ENCODE data around the gene RBM41.

GRCh38 chrX:107076158-107076557 is 42.5 kb downstream of the RBM41 start:
- TF ChIP-seq, protein P1, sequence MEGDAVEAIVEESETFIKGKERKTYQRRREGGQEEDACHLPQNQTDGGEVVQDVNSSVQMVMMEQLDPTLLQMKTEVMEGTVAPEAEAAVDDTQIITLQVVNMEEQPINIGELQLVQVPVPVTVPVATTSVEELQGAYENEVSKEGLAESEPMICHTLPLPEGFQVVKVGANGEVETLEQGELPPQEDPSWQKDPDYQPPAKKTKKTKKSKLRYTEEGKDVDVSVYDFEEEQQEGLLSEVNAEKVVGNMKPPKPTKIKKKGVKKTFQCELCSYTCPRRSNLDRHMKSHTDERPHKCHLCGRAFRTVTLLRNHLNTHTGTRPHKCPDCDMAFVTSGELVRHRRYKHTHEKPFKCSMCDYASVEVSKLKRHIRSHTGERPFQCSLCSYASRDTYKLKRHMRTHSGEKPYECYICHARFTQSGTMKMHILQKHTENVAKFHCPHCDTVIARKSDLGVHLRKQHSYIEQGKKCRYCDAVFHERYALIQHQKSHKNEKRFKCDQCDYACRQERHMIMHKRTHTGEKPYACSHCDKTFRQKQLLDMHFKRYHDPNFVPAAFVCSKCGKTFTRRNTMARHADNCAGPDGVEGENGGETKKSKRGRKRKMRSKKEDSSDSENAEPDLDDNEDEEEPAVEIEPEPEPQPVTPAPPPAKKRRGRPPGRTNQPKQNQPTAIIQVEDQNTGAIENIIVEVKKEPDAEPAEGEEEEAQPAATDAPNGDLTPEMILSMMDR (conservative IDR thresholded peaks at IDR 0.05): no peak
- no peak for TF ChIP-seq EZH2 (IDR thresholded peaks at IDR 0.05; ENCODE audit: low read depth)

Measured in PC-9 (cell line).